Prostate gland (tissue), 2 donors: ENCODE measurements around the gene CFAP46.

Experiments
- POLR2A ChIP-seq: fragments of 450-650 bp; IDR thresholded peaks from one replicate; pipeline ENCODE4 v1.6.1; 2016; ENCODE audit warnings: antibody characterized with exemption, mild to moderate bottlenecking
- POLR2AphosphoS5 ChIP-seq: sonication (generic); formaldehyde crosslinking; IDR thresholded peaks from one replicate; pipeline ENCODE4 v1.6.1; 2017; ENCODE audit warnings: antibody characterized with exemption
- TF ChIP-seq, protein P1 (sequence below), 4 experiments: fragments of 200-600 bp in 2 of 4; fragments of 450-650 bp in 2 of 4; sonication (generic) in 2 of 4; IDR thresholded peaks; 1 replicate in 3 of 4; 2 replicates in 1 of 4; pipeline ENCODE4 v1.5.1; 2016 to 2019; ENCODE audit warnings: antibody characterized with exemption in 4 of 4, mild to moderate bottlenecking in 2 of 4, moderate library complexity in 2 of 4

- TF ChIP-seq, protein P1, sequence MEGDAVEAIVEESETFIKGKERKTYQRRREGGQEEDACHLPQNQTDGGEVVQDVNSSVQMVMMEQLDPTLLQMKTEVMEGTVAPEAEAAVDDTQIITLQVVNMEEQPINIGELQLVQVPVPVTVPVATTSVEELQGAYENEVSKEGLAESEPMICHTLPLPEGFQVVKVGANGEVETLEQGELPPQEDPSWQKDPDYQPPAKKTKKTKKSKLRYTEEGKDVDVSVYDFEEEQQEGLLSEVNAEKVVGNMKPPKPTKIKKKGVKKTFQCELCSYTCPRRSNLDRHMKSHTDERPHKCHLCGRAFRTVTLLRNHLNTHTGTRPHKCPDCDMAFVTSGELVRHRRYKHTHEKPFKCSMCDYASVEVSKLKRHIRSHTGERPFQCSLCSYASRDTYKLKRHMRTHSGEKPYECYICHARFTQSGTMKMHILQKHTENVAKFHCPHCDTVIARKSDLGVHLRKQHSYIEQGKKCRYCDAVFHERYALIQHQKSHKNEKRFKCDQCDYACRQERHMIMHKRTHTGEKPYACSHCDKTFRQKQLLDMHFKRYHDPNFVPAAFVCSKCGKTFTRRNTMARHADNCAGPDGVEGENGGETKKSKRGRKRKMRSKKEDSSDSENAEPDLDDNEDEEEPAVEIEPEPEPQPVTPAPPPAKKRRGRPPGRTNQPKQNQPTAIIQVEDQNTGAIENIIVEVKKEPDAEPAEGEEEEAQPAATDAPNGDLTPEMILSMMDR (IDR thresholded peaks at IDR 0.05), result no peak
- no peak for TF ChIP-seq POLR2A
- TF ChIP-seq POLR2AphosphoS5, result no peak
These were observed 2.9 kb upstream of the CFAP46 start for GRCh38 chr10:132945125-132945893.
